Measurements from ENCODE around the gene OSBP2. TPM values are rescaled to one million over a fixed set of nuclear protein-coding genes. Genes with fewer than 3 reads are reported as not detected.

OSBP2 gene
- total and polyA plus RNA-seq, 5 donors, result 4.1 to 12.3 (median 7.8) TPM

GRCh38 chr22:30847583-30847982 lies 152.9 kb downstream of the OSBP2 start:
- no peak for DNase-seq
- WGBS, result 82% methylated on average over 1 of the region's 1 CpG
- intact Hi-C loops (cut with DNase I), result no loop called here
- Histone ChIP-seq H3K27me3 (ENCODE audit: control insufficient read depth, insufficient read depth) (no peaks in the 10 kb centered on the region), H3K4me1 (ENCODE audit: control insufficient read depth, insufficient read depth, low read length) (no peaks in the 10 kb centered on the region), H3K9me3 (ENCODE audit: control insufficient read depth, low read length) (no peaks in the 10 kb centered on the region), H3K4me3 (ENCODE audit: low read length) (no peak overlapping the region), H3K27ac (ENCODE audit: low read length) (no peak overlapping the region)
- no peak for ATAC-seq

- Histone ChIP-seq H3K27ac (ENCODE audit: low read length) (no peak overlapping the region), H3K4me1 (ENCODE audit: control insufficient read depth, insufficient read depth, low read length) (no peaks in the 10 kb centered on the region), H3K27me3 (ENCODE audit: control insufficient read depth, insufficient read depth) (no peaks in the 10 kb centered on the region), H3K4me3 (ENCODE audit: low read length) (no peak overlapping the region), H3K9me3 (ENCODE audit: control insufficient read depth, low read length) (no peaks in the 10 kb centered on the region)
- intact Hi-C loops (cut with DNase I), result no loop called here
- 89% methylated on average over 3 of the region's 3 CpGs for WGBS
- no peak for ATAC-seq
- DNase-seq, result no peak
These were observed 160.6 kb downstream of the OSBP2 start for GRCh38 chr22:30855266-30855665.

GRCh38 chr22:30855677-30856518 lies 161.2 kb downstream of the OSBP2 start:
- no peak for ATAC-seq
- H3K27ac ChIP-seq (ENCODE audit: low read length), result no peak overlapping the region
- H3K4me3 ChIP-seq (ENCODE audit: low read length), result no peak overlapping the region
- intact Hi-C loops (cut with DNase I), result no loop called here
- WGBS, result 93% methylated on average over 4 of the region's 4 CpGs
- DNase-seq, result no peak
- no peaks in the 10 kb centered on the region for H3K27me3 ChIP-seq (ENCODE audit: control insufficient read depth, insufficient read depth)
- H3K4me1 ChIP-seq (ENCODE audit: control insufficient read depth, insufficient read depth, low read length), result no peaks in the 10 kb centered on the region
- H3K9me3 ChIP-seq (ENCODE audit: control insufficient read depth, low read length), result no peaks in the 10 kb centered on the region

- intact Hi-C loops (cut with DNase I), result no loop called here
- H3K27ac ChIP-seq (ENCODE audit: low read length), result no peak overlapping the region
- 77% methylated on average over 14 of the region's 14 CpGs for WGBS
- no peaks in the 10 kb centered on the region for H3K9me3 ChIP-seq (ENCODE audit: control insufficient read depth, low read length)
- H3K4me3 ChIP-seq (ENCODE audit: low read length), result no peak overlapping the region
- H3K27me3 ChIP-seq (ENCODE audit: control insufficient read depth, insufficient read depth), result no peaks in the 10 kb centered on the region
- no peaks in the 10 kb centered on the region for H3K4me1 ChIP-seq (ENCODE audit: control insufficient read depth, insufficient read depth, low read length)
- no peak for DNase-seq
- ATAC-seq, result no peak
These were observed 162.2 kb downstream of the OSBP2 start for GRCh38 chr22:30856741-30857502.

- H3K9me3 ChIP-seq (ENCODE audit: control insufficient read depth, low read length), result no peaks in the 10 kb centered on the region
- 94% methylated on average over 13 of the region's 13 CpGs for WGBS
- no peak for DNase-seq
- H3K27me3 ChIP-seq (ENCODE audit: control insufficient read depth, insufficient read depth), result no peaks in the 10 kb centered on the region
- no peak overlapping the region for H3K4me3 ChIP-seq (ENCODE audit: low read length)
- no peaks in the 10 kb centered on the region for H3K4me1 ChIP-seq (ENCODE audit: control insufficient read depth, insufficient read depth, low read length)
- H3K27ac ChIP-seq (ENCODE audit: low read length), result no peak overlapping the region
- no peak for ATAC-seq
- intact Hi-C loops (cut with DNase I), result no loop called here
These were observed 163.1 kb downstream of the OSBP2 start for GRCh38 chr22:30857791-30858190.

- DNase-seq, result no peak
- Histone ChIP-seq H3K4me3 (ENCODE audit: low read length) (no peak overlapping the region), H3K9me3 (ENCODE audit: control insufficient read depth, low read length) (no peaks in the 10 kb centered on the region), H3K27ac (ENCODE audit: low read length) (no peak overlapping the region), H3K27me3 (ENCODE audit: control insufficient read depth, insufficient read depth) (no peaks in the 10 kb centered on the region), H3K4me1 (ENCODE audit: control insufficient read depth, insufficient read depth, low read length) (no peaks in the 10 kb centered on the region)
- intact Hi-C loops (cut with DNase I), result no loop called here
- 94% methylated on average over 18 of the region's 18 CpGs for WGBS
- ATAC-seq, result no peak
These were observed 164.5 kb downstream of the OSBP2 start for GRCh38 chr22:30858976-30859713.

- ATAC-seq (no peak), DNase-seq (no peak)
- intact Hi-C loops (cut with DNase I), result no loop called here
- Histone ChIP-seq H3K4me1 (ENCODE audit: control insufficient read depth, insufficient read depth, low read length) (no peaks in the 10 kb centered on the region), H3K4me3 (ENCODE audit: low read length) (no peak overlapping the region), H3K27me3 (ENCODE audit: control insufficient read depth, insufficient read depth) (no peaks in the 10 kb centered on the region), H3K27ac (ENCODE audit: low read length) (no peak overlapping the region), H3K9me3 (ENCODE audit: control insufficient read depth, low read length) (no peaks in the 10 kb centered on the region)
- WGBS, result 90% methylated on average over 7 of the region's 7 CpGs
These were observed 165.0 kb downstream of the OSBP2 start for GRCh38 chr22:30859714-30860095.

- DNase-seq (no peak), ATAC-seq (no peak)
- no peaks in the 10 kb centered on the region for H3K9me3 ChIP-seq (ENCODE audit: control insufficient read depth, low read length)
- intact Hi-C loops (cut with DNase I), result no loop called here
- WGBS, result 80% methylated on average over 12 of the region's 12 CpGs
- H3K4me3 ChIP-seq (ENCODE audit: low read length), result no peak overlapping the region
- no peaks in the 10 kb centered on the region for H3K27me3 ChIP-seq (ENCODE audit: control insufficient read depth, insufficient read depth)
- no peak overlapping the region for H3K27ac ChIP-seq (ENCODE audit: low read length)
- H3K4me1 ChIP-seq (ENCODE audit: control insufficient read depth, insufficient read depth, low read length), result no peaks in the 10 kb centered on the region
These were observed 165.8 kb downstream of the OSBP2 start for GRCh38 chr22:30860176-30861105.

GRCh38 chr22:30861131-30861530 lies 166.5 kb downstream of the OSBP2 start:
- DNase-seq, result no peak
- no peak for ATAC-seq
- WGBS, result 88% methylated on average over 9 of the region's 9 CpGs
- no peaks in the 10 kb centered on the region for H3K9me3 ChIP-seq (ENCODE audit: control insufficient read depth, low read length)
- no peaks in the 10 kb centered on the region for H3K4me1 ChIP-seq (ENCODE audit: control insufficient read depth, insufficient read depth, low read length)
- no peak overlapping the region for H3K27ac ChIP-seq (ENCODE audit: low read length)
- intact Hi-C loops (cut with DNase I), result no loop called here
- no peaks in the 10 kb centered on the region for H3K27me3 ChIP-seq (ENCODE audit: control insufficient read depth, insufficient read depth)
- no peak overlapping the region for H3K4me3 ChIP-seq (ENCODE audit: low read length)

GRCh38 chr22:30861688-30862552 lies 167.2 kb downstream of the OSBP2 start:
- Histone ChIP-seq H3K4me1 (ENCODE audit: control insufficient read depth, insufficient read depth, low read length) (no peaks in the 10 kb centered on the region), H3K9me3 (ENCODE audit: control insufficient read depth, low read length) (no peaks in the 10 kb centered on the region), H3K4me3 (ENCODE audit: low read length) (no peak overlapping the region), H3K27me3 (ENCODE audit: control insufficient read depth, insufficient read depth) (no peaks in the 10 kb centered on the region), H3K27ac (ENCODE audit: low read length) (no peak overlapping the region)
- WGBS, result 92% methylated on average over 16 of the region's 16 CpGs
- intact Hi-C loops (cut with DNase I), result no loop called here
- no peak for DNase-seq
- no peak for ATAC-seq

Data from right cardiac atrium (tissue), 5 donors.